Stimulated activated CD4-positive, alpha-beta T cell treated with anti-CD3 and anti-CD28 coated beads, Interleukin-12 subunit alpha, Interleukin-12 subunit beta, amount 100 ng/mL, for 4 hours (primary cell): Measurements from ENCODE around the gene LEP.

Source experiments
- DNase-seq: peaks from one replicate; pipeline ENCODE4 v3.0.0-alpha.2; 2020

Gene LEP

GRCh38 chr7:128240696-128241386 is at the start of gene LEP:
Gene LEP (plus strand): TSS chr7:128241278. CDS start chr7:128252019, 10,741 bp downstream.
- DNase-seq = no peak

- DNase-seq = no peak
Observed at GRCh38 chr7:128192497-128193142, 48.5 kb upstream of the LEP start.

- no peak for DNase-seq
Observed at GRCh38 chr7:128194533-128195282, 46.4 kb upstream of the LEP start.

- DNase-seq = no peak
Observed at GRCh38 chr7:128197589-128197988, 43.5 kb upstream of the LEP start.

- DNase-seq = no peak
Observed at GRCh38 chr7:128197989-128198580, 43.0 kb upstream of the LEP start.

GRCh38 chr7:128200376-128200775 is 40.7 kb upstream of the LEP start:
- no peak for DNase-seq

- no peak for DNase-seq
Observed at GRCh38 chr7:128201067-128201689, 39.9 kb upstream of the LEP start.

- no peak for DNase-seq
Observed at GRCh38 chr7:128201690-128202085, 39.4 kb upstream of the LEP start.

- no peak for DNase-seq
Observed at GRCh38 chr7:128202287-128202957, 38.7 kb upstream of the LEP start.

GRCh38 chr7:128203047-128203491 is 38.0 kb upstream of the LEP start:
- DNase-seq = no peak

- no peak for DNase-seq
Observed at GRCh38 chr7:128203710-128204214, 37.3 kb upstream of the LEP start.

- no peak for DNase-seq
Observed at GRCh38 chr7:128204455-128204854, 36.6 kb upstream of the LEP start.

- no peak for DNase-seq
Observed at GRCh38 chr7:128205068-128205467, 36.0 kb upstream of the LEP start.

GRCh38 chr7:128206017-128206746 is 34.9 kb upstream of the LEP start:
- DNase-seq = no peak

- DNase-seq = no peak
Observed at GRCh38 chr7:128206747-128207500, 34.2 kb upstream of the LEP start.

GRCh38 chr7:128207609-128208008 is 33.5 kb upstream of the LEP start:
- DNase-seq = no peak

GRCh38 chr7:128209229-128210035 is 31.6 kb upstream of the LEP start:
- DNase-seq = peak; percentile 58

GRCh38 chr7:128210036-128210347 is 31.1 kb upstream of the LEP start:
- DNase-seq = no peak

GRCh38 chr7:128210590-128211570 is 30.2 kb upstream of the LEP start:
- DNase-seq = no peak
